Liver (tissue), 9 donors: Measurements from ENCODE around the gene ITPK1. TPM values are rescaled to one million over a fixed set of nuclear protein-coding genes. Genes with fewer than 3 reads are reported as not detected.

ENCODE experiments used
- DNase-seq: peaks from one replicate; pipeline ENCODE4 v3.0.0-alpha.2; 2017; ENCODE audit warnings: low spot score
- H3K27ac ChIP-seq, 2 donors: one replicate each; pipeline ENCODE4 v1.7.0; 2013; ENCODE audit warnings: inconsistent platforms in 2 of 2, low read length in 2 of 2, control low read depth in 1 of 2, low read depth in 1 of 2, mild to moderate bottlenecking in 1 of 2
- H3K27me3 ChIP-seq, 4 donors: one replicate each; pipeline versions ENCODE4 v1.6.1 to v1.7.0; 2013; ENCODE audit warnings: low read length in 3 of 4, inconsistent platforms in 1 of 4, mild to moderate bottlenecking in 1 of 4, moderate library complexity in 1 of 4; ENCODE audit not compliant: control insufficient read depth in 4 of 4, insufficient read depth in 4 of 4
- H3K36me3 ChIP-seq, 4 donors: one replicate each; pipeline versions ENCODE4 v1.6.1 to v1.7.0; 2013; ENCODE audit warnings: low read length in 3 of 4, mild to moderate bottlenecking in 3 of 4, low read depth in 1 of 4, moderate library complexity in 1 of 4; ENCODE audit not compliant: control insufficient read depth in 4 of 4, insufficient read depth in 3 of 4
- H3K4me1 ChIP-seq, 4 donors: one replicate each; pipeline versions ENCODE4 v1.6.1 to v1.7.0; 2013; ENCODE audit warnings: low read length in 3 of 4, mild to moderate bottlenecking in 3 of 4, moderate library complexity in 1 of 4; ENCODE audit not compliant: control insufficient read depth in 4 of 4, insufficient read depth in 4 of 4
- H3K4me3 ChIP-seq, 3 donors: one replicate each; pipeline versions ENCODE4 v1.6.1 to v1.7.0; 2013; ENCODE audit warnings: low read length in 3 of 3, control low read depth in 1 of 3, low read depth in 1 of 3, mild to moderate bottlenecking in 1 of 3
- H3K9ac ChIP-seq, 2 donors: one replicate each; pipeline ENCODE4 v1.7.0; 2013; ENCODE audit warnings: low read length in 2 of 2, mild to moderate bottlenecking in 2 of 2, moderate library complexity in 2 of 2, control low read depth in 1 of 2, low read depth in 1 of 2
- H3K9me3 ChIP-seq, 4 donors: one replicate each; pipeline versions ENCODE4 v1.6.1 to v1.7.0; 2013; ENCODE audit warnings: low read length in 3 of 4; ENCODE audit not compliant: control insufficient read depth in 4 of 4
- ATF3 ChIP-seq: IDR thresholded peaks from 2 replicates; pipeline ENCODE4 v1.6.1; 2016; ENCODE audit warnings: antibody characterized with exemption
- CTCF ChIP-seq: fragments of 150-350 bp; IDR thresholded peaks from 2 replicates; pipeline ENCODE4 v1.5.1; 2017; ENCODE audit warnings: improper control_type of control experiment, low read depth, low read length; ENCODE audit not compliant: missing input control
- EGR1 ChIP-seq, 2 donors: IDR thresholded peaks; 2 replicates each; pipeline ENCODE4 v1.6.1; 2016 to 2018; ENCODE audit warnings: antibody characterized with exemption in 2 of 2, low read depth in 2 of 2
- FOXA1 ChIP-seq: IDR thresholded peaks from 2 replicates; pipeline ENCODE4 v1.6.1; 2016; ENCODE audit warnings: antibody characterized with exemption
- FOXA2 ChIP-seq: IDR thresholded peaks from 2 replicates; pipeline ENCODE4 v1.6.1; 2016; ENCODE audit warnings: antibody characterized with exemption
- GABPA ChIP-seq, 2 donors: IDR thresholded peaks in 1 of 2; conservative IDR thresholded peaks in 1 of 2; 2 replicates each; pipeline ENCODE4 v1.6.1; 2016; ENCODE audit warnings: antibody characterized with exemption in 2 of 2, mild to moderate bottlenecking in 1 of 2, moderate library complexity in 1 of 2
- HNF4A ChIP-seq, 2 donors: conservative IDR thresholded peaks; 2 replicates each; pipeline ENCODE4 v1.6.1; 2016; ENCODE audit warnings: antibody characterized with exemption in 2 of 2, mild to moderate bottlenecking in 2 of 2
- HNF4G ChIP-seq: IDR thresholded peaks from 2 replicates; pipeline ENCODE4 v1.6.1; 2016; ENCODE audit warnings: antibody characterized with exemption
- JUND ChIP-seq, 2 donors: IDR thresholded peaks; 2 replicates each; pipeline ENCODE4 v1.6.1; 2016; ENCODE audit warnings: antibody characterized with exemption in 2 of 2
- MAX ChIP-seq: IDR thresholded peaks from 2 replicates; pipeline ENCODE4 v1.6.1; 2016; ENCODE audit warnings: antibody characterized with exemption
- RAD21 ChIP-seq, 2 donors: IDR thresholded peaks; 2 replicates each; pipeline ENCODE4 v1.6.1; 2016; ENCODE audit warnings: antibody characterized with exemption in 2 of 2, mild to moderate bottlenecking in 2 of 2
- REST ChIP-seq: IDR thresholded peaks from 2 replicates; pipeline ENCODE4 v1.6.1; 2016; ENCODE audit warnings: antibody characterized with exemption, mild to moderate bottlenecking
- RXRA ChIP-seq, 2 donors: IDR thresholded peaks; 2 replicates each; pipeline ENCODE4 v1.6.1; 2017 to 2018; ENCODE audit warnings: antibody characterized with exemption in 2 of 2, mild to moderate bottlenecking in 1 of 2
- SP1 ChIP-seq: IDR thresholded peaks from 2 replicates; pipeline ENCODE4 v1.6.1; 2018; ENCODE audit warnings: antibody characterized with exemption, mild to moderate bottlenecking
- TAF1 ChIP-seq: conservative IDR thresholded peaks from 2 replicates; pipeline ENCODE4 v1.6.1; 2016; ENCODE audit warnings: antibody characterized with exemption, mild to moderate bottlenecking
- YY1 ChIP-seq: IDR thresholded peaks from 2 replicates; pipeline ENCODE4 v1.6.1; 2016; ENCODE audit warnings: antibody characterized with exemption, mild to moderate bottlenecking
- WGBS: extraction: QIAGEN DNeasy Blood & Tissue Kit; methylation state at CpG from one replicate; pipeline ENCODE4 v1.1.7; 2013; 5-methylcytosine and 5-hydroxymethylcytosine counted together
- polyA plus RNA-seq, 2 donors: library from polyadenylated mRNA; stranded (reverse) in 1 of 2; unstranded in 1 of 2; fragments of 200-250 nt in 1 of 2; fragments of >200 nt in 1 of 2; fragmentation: Nextera tagmentation in 1 of 2; extraction: Ambion mirVana in 1 of 2; gene quantifications; one replicate each; pipeline versions ENCODE4 v1.2.1 to v1.2.3, GENCODE V29; 2013 to 2015
- total RNA-seq, 2 donors: library from RNA; depleted of rRNA; stranded (reverse); fragments of >200 nt; gene quantifications; one replicate each; pipeline ENCODE4 v1.2.3, GENCODE V29; 2014
- donor health status: healthy.
- donor health status: healthy.
- donor health status: healthy.
- donor health status: healthy.
- donor health status: healthy.

Gene ITPK1
- total and polyA plus RNA-seq, 4 donors = 9.0 to 41.2 (median 20.4) TPM

- Histone ChIP-seq H3K27ac (no peak overlapping the region), H3K9me3 (no peaks in the 10 kb centered on the region), H3K4me1 (peaks cover 13 to 38% (median 23%) of the 10 kb centered on the region in 4 donors), H3K27me3 (no peaks in the 10 kb centered on the region), H3K4me3 (no peak overlapping the region), H3K36me3 (no peaks in the 10 kb centered on the region), H3K9ac (no peak overlapping the region)
- DNase-seq = no peak
- WGBS = 85% methylated on average over 6 of the region's 6 CpGs
- TF ChIP-seq YY1 = no peak
- TF ChIP-seq RAD21 (IDR thresholded peaks at IDR 0.05) = peak in 1 of 2 donors; percentile 5
- no peak for TF ChIP-seq HNF4G
- no peak for TF ChIP-seq CTCF
- peak; percentile 51 to 62 for TF ChIP-seq HNF4A (conservative IDR thresholded peaks at IDR 0.05)
- no peak for TF ChIP-seq ATF3
- TF ChIP-seq FOXA1 = no peak
- TF ChIP-seq EGR1 (IDR thresholded peaks at IDR 0.05; ENCODE audit: low read depth in 2 of 2) = no peak
- TF ChIP-seq GABPA (IDR thresholded peaks at IDR 0.05 in 1 of 2, conservative IDR thresholded peaks at IDR 0.05 in 1 of 2) = no peak
- no peak for TF ChIP-seq FOXA2
- TF ChIP-seq SP1 = no peak
- TF ChIP-seq JUND (IDR thresholded peaks at IDR 0.05) = no peak
- TF ChIP-seq TAF1 = no peak
- TF ChIP-seq RXRA (IDR thresholded peaks at IDR 0.05) = peak; percentile 68 to 76
- TF ChIP-seq MAX = no peak
- TF ChIP-seq REST = no peak
These were observed 82.4 kb downstream of the ITPK1 start for GRCh38 chr14:93033084-93033982.

GRCh38 chr14:93032421-93032936, 83.2 kb downstream of the ITPK1 start:
- H3K4me1 ChIP-seq = peaks cover 13 to 38% (median 22%) of the 10 kb centered on the region in 4 donors
- TF ChIP-seq HNF4A (conservative IDR thresholded peaks at IDR 0.05) (no peak), YY1 (no peak), RAD21 (IDR thresholded peaks at IDR 0.05) (no peak), TAF1 (no peak), SP1 (peak; percentile 0)
- H3K27ac ChIP-seq = no peak overlapping the region
- DNase-seq = no peak
- H3K27me3 ChIP-seq = no peaks in the 10 kb centered on the region
- 73% methylated on average over 11 of the region's 11 CpGs for WGBS
- H3K36me3 ChIP-seq = no peaks in the 10 kb centered on the region
- H3K9ac ChIP-seq = no peak overlapping the region
- H3K9me3 ChIP-seq = no peaks in the 10 kb centered on the region
- no peak overlapping the region for H3K4me3 ChIP-seq
